HuH-7.5 (cell line): ENCODE data around the gene TMEM63A.
"Not testable (repeated sequence)": the region's sequence is repeated elsewhere in the genome, so short reads cannot be mapped to it uniquely, and the experiment has no call there.

Source experiments
- DNase-seq: peaks from one replicate; pipeline ENCODE4 v3.0.0; 2011; ENCODE audit warnings: low spot score

TMEM63A gene

GRCh38 chr1:225881959-225882693 is at the start of gene TMEM63A:
TSS of gene TMEM63A (minus strand) at chr1:225882380. CDS start at chr1:225877580, 4,800 bp downstream.
- DNase-seq: peak; percentile 96

GRCh38 chr1:225931270-225932136 is 49.3 kb upstream of the TMEM63A start:
- DNase-seq: no peak

GRCh38 chr1:225930566-225930965 is 48.4 kb upstream of the TMEM63A start:
- DNase-seq: no peak

GRCh38 chr1:225929462-225929861 is 47.3 kb upstream of the TMEM63A start:
- DNase-seq: not testable (repeated sequence)

- DNase-seq: no peak
These were observed 46.3 kb upstream of the TMEM63A start for GRCh38 chr1:225928186-225929175.

GRCh38 chr1:225926551-225927113 is 44.5 kb upstream of the TMEM63A start:
- DNase-seq: no peak

- peak; percentile 99 for DNase-seq
These were observed 41.7 kb upstream of the TMEM63A start, which contains the start of gene PYCR2 for GRCh38 chr1:225923692-225924555. TSS of gene PYCR2 (minus strand) at chr1:225924250. CDS start at chr1:225924110, 140 bp downstream.

GRCh38 chr1:225923381-225923691 is 41.2 kb upstream of the TMEM63A start:
- DNase-seq: peak; percentile 57

GRCh38 chr1:225921734-225922709 is 39.8 kb upstream of the TMEM63A start:
- no peak for DNase-seq

- no peak for DNase-seq
These were observed 37.7 kb upstream of the TMEM63A start for GRCh38 chr1:225919906-225920305.

- no peak for DNase-seq
These were observed 36.1 kb upstream of the TMEM63A start for GRCh38 chr1:225918280-225918679.

- DNase-seq: no peak
These were observed 35.4 kb upstream of the TMEM63A start for GRCh38 chr1:225917536-225917935.

GRCh38 chr1:225917101-225917500 is 34.9 kb upstream of the TMEM63A start:
- no peak for DNase-seq

GRCh38 chr1:225915538-225915991 is 33.4 kb upstream of the TMEM63A start:
- DNase-seq: no peak

- no peak for DNase-seq
These were observed 32.8 kb upstream of the TMEM63A start for GRCh38 chr1:225914947-225915346.

- DNase-seq: no peak
These were observed 32.2 kb upstream of the TMEM63A start for GRCh38 chr1:225914391-225914790.

GRCh38 chr1:225911191-225912130 is 29.3 kb upstream of the TMEM63A start:
- peak; percentile 80 for DNase-seq

GRCh38 chr1:225909477-225909876 is 27.3 kb upstream of the TMEM63A start:
- DNase-seq: no peak
